ENCODE data around the gene ZC3H12D.

The ZC3H12D gene

DNA sequence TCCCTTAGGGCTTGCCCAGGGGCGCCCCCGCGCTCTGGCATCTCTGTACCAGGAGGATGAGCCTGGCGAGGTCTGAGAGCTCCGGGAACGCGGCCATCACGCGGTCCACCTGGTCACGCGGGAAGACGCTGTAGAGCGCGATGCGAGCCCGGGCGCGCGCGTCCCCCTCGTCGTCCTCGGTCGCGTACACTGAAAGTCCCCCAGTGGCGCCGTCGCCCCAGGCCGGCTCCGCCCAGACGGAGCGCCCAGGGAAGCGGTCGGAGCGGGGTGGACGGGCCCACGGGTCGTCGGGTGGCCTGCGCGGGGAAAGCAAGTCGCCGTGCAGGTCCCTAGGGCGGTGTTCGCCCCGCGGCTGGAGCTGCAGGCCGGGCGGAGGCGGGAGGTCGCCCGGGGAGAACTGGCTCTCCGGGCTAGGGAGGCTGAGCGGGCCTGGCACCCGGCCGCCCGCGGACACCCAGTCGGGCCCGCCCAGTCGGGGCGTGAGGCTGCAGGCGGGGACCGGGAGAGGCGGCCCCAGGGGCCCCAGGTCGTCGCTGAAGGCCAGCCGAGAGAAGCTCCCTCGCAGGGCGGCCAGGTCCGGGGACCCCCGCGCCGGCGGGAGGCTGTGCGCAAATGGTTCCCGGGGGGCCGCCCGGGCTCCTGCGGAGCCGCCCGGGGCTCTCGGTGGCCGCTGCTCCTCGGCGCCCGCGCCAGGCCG is 34.0 kb downstream of the ZC3H12D start:
- CTCF ChIA-PET, result interaction anchor here (0.7 kb wide), 1 partner anchor 35 kb away, joined by 3 read pairs; no protein-coding TSS in a partner anchor
- H3K4me1 ChIP-seq (ENCODE audit: control insufficient read depth, insufficient read depth, low read length), result no peaks in the 10 kb centered on the region
- no peak for TF ChIP-seq HOXC10 (CRISPR knock-in tag; IDR thresholded peaks at IDR 0.05)
- no peak for TF ChIP-seq KLF7 (tag by site-specific recombination; IDR thresholded peaks at IDR 0.05; ENCODE audit: borderline replicate concordance)
- TF ChIP-seq, protein P1, sequence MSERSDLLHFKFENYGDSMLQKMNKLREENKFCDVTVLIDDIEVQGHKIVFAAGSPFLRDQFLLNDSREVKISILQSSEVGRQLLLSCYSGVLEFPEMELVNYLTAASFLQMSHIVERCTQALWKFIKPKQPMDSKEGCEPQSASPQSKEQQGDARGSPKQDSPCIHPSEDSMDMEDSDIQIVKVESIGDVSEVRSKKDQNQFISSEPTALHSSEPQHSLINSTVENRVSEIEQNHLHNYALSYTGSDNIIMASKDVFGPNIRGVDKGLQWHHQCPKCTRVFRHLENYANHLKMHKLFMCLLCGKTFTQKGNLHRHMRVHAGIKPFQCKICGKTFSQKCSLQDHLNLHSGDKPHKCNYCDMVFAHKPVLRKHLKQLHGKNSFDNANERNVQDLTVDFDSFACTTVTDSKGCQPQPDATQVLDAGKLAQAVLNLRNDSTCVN (tag by site-specific recombination; optimal IDR thresholded peaks at IDR 0.05), result no peak
- TF ChIP-seq ZNF514 (tag by site-specific recombination; IDR thresholded peaks at IDR 0.05), result no peak
- TF ChIP-seq MEIS1 (CRISPR knock-in tag; IDR thresholded peaks at IDR 0.05; ENCODE audit: borderline replicate concordance), result no peak
- TF ChIP-seq, protein P2, sequence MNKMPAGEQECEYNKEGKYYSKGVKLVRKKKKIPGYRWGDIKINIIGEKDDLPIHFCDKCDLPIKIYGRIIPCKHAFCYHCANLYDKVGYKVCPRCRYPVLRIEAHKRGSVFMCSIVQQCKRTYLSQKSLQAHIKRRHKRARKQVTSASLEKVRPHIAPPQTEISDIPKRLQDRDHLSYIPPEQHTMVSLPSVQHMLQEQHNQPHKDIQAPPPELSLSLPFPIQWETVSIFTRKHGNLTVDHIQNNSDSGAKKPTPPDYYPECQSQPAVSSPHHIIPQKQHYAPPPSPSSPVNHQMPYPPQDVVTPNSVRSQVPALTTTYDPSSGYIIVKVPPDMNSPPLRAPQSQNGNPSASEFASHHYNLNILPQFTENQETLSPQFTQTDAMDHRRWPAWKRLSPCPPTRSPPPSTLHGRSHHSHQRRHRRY (tag by site-specific recombination; IDR thresholded peaks at IDR 0.05), result no peak
- TF ChIP-seq ZNF391 (tag by site-specific recombination; IDR thresholded peaks at IDR 0.05; ENCODE audit: borderline replicate concordance, low read depth), result no peak

DNA sequence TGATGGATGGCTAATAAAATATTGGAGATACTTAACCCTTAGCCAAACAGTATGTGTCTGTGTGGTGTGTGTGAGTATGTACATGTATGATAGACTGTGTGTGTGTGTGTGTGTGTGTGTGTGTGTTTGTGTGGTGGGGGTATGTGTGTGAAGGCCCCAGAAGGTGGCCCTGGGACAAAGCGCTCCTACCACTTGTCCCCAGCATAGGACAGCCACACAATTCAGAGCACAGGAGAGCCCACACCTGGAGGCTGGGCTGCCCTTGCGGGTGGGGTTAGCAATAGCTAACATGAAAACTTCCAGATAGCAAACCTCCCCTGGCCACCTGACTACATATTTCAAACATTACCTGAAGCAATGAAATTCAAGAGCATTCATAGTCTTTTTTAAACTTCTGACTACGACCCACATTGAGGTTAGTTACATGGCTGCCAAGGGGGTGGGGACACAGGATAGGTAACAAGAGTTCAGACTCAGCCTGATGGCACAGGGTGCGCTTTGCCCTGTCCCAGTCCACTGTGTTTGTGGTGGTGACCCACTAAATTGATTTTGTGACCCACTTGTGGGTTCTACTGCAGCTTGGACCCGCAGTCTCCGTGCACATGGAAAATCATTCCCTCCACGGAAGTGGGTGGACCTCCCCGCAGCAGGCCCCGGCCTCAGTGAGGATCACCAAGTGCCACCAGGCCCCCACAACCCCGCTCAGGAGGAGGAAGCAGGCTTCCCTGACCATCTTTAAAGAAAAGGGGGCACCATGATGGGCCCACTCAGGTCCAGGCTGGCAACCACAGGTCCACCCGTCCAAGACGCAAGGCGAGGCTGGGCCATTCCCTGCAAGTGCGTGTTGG is 34.8 kb downstream of the ZC3H12D start:
- TF ChIP-seq ZNF266 (tag by site-specific recombination; IDR thresholded peaks at IDR 0.05; ENCODE audit: low read depth) (no peak), ZNF629 (tag by site-specific recombination; IDR thresholded peaks at IDR 0.05) (no peak), ZNF548 (tag by site-specific recombination; IDR thresholded peaks at IDR 0.05) (no peak), ZNF37A (tag by site-specific recombination; IDR thresholded peaks at IDR 0.05) (no peak), ZNF146 (tag by site-specific recombination; IDR thresholded peaks at IDR 0.05) (no peak), KLF10 (tag by site-specific recombination; IDR thresholded peaks at IDR 0.05) (no peak), ZNF76 (tag by site-specific recombination; IDR thresholded peaks at IDR 0.05; ENCODE audit: borderline replicate concordance, low read depth) (no peak), ZNF473 (tag by site-specific recombination; IDR thresholded peaks at IDR 0.05) (no peak), ZNF24 (tag by site-specific recombination; IDR thresholded peaks at IDR 0.05) (no peak), ZNF843 (tag by site-specific recombination; IDR thresholded peaks at IDR 0.05) (no peak), ZNF366 (tag by site-specific recombination; conservative IDR thresholded peaks at IDR 0.05) (no peak), GLIS2 (tag by site-specific recombination; IDR thresholded peaks at IDR 0.05) (no peak)
- TF ChIP-seq, protein P3, sequence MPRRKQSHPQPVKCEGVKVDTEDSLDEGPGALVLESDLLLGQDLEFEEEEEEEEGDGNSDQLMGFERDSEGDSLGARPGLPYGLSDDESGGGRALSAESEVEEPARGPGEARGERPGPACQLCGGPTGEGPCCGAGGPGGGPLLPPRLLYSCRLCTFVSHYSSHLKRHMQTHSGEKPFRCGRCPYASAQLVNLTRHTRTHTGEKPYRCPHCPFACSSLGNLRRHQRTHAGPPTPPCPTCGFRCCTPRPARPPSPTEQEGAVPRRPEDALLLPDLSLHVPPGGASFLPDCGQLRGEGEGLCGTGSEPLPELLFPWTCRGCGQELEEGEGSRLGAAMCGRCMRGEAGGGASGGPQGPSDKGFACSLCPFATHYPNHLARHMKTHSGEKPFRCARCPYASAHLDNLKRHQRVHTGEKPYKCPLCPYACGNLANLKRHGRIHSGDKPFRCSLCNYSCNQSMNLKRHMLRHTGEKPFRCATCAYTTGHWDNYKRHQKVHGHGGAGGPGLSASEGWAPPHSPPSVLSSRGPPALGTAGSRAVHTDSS (tag by site-specific recombination; IDR thresholded peaks at IDR 0.05), result no peak
- TF ChIP-seq, protein P4, sequence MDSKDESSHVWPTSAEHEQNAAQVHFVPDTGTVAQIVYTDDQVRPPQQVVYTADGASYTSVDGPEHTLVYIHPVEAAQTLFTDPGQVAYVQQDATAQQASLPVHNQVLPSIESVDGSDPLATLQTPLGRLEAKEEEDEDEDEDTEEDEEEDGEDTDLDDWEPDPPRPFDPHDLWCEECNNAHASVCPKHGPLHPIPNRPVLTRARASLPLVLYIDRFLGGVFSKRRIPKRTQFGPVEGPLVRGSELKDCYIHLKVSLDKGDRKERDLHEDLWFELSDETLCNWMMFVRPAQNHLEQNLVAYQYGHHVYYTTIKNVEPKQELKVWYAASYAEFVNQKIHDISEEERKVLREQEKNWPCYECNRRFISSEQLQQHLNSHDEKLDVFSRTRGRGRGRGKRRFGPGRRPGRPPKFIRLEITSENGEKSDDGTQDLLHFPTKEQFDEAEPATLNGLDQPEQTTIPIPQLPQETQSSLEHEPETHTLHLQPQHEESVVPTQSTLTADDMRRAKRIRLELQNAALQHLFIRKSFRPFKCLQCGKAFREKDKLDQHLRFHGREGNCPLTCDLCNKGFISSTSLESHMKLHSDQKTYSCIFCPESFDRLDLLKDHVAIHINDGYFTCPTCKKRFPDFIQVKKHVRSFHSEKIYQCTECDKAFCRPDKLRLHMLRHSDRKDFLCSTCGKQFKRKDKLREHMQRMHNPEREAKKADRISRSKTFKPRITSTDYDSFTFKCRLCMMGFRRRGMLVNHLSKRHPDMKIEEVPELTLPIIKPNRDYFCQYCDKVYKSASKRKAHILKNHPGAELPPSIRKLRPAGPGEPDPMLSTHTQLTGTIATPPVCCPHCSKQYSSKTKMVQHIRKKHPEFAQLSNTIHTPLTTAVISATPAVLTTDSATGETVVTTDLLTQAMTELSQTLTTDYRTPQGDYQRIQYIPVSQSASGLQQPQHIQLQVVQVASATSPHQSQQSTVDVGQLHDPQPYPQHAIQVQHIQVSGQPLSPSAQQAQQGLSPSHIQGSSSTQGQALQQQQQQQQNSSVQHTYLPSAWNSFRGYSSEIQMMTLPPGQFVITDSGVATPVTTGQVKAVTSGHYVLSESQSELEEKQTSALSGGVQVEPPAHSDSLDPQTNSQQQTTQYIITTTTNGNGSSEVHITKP (tag by site-specific recombination; IDR thresholded peaks at IDR 0.05), result no peak
- TF ChIP-seq, protein P5, sequence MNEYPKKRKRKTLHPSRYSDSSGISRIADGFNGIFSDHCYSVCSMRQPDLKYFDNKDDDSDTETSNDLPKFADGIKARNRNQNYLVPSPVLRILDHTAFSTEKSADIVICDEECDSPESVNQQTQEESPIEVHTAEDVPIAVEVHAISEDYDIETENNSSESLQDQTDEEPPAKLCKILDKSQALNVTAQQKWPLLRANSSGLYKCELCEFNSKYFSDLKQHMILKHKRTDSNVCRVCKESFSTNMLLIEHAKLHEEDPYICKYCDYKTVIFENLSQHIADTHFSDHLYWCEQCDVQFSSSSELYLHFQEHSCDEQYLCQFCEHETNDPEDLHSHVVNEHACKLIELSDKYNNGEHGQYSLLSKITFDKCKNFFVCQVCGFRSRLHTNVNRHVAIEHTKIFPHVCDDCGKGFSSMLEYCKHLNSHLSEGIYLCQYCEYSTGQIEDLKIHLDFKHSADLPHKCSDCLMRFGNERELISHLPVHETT (tag by site-specific recombination; IDR thresholded peaks at IDR 0.05), result no peak
- Histone ChIP-seq H3K4me1 (ENCODE audit: control insufficient read depth, insufficient read depth, low read length) (no peaks in the 10 kb centered on the region), H3K4me3 (ENCODE audit: low read depth, low read length) (no peak overlapping the region), H3K36me3 (ENCODE audit: control insufficient read depth in 2 of 2, insufficient read depth in 1 of 2, low read length in 2 of 2) (no peaks in the 10 kb centered on the region), H3K27ac (ENCODE audit: extremely low read depth, low read depth, low read length) (no peak overlapping the region), H3K9me3 (ENCODE audit: control insufficient read depth, insufficient read depth, low read depth, low read length) (no peaks in the 10 kb centered on the region)
- ChIA-PET POLR2A (no interaction called here), CTCF (interaction anchor here (0.5 to 1.7 kb wide), 2 partner anchors 18 to 26 kb away, joined by 3 to 6 read pairs; no protein-coding TSS in a partner anchor)

More for the DNA sequence above, 34.0 kb downstream of the ZC3H12D start:
- Histone ChIP-seq H3K27ac (ENCODE audit: extremely low read depth, low read depth, low read length) (no peak overlapping the region), H3K4me3 (ENCODE audit: low read depth, low read length) (no peak overlapping the region), H3K36me3 (ENCODE audit: control insufficient read depth in 2 of 2, insufficient read depth in 1 of 2, low read length in 2 of 2) (no peaks in the 10 kb centered on the region), H3K9me3 (ENCODE audit: control insufficient read depth, insufficient read depth, low read depth, low read length) (no peaks in the 10 kb centered on the region)
- POLR2A ChIA-PET, result no interaction called here

All from HEK293 (cell line).